GM18873 (cell line): ENCODE measurements around the gene PDXDC1.
"Not testable (repeated sequence)": the region's sequence is repeated elsewhere in the genome, so short reads cannot be mapped to it uniquely, and the experiment has no call there.

ENCODE experiments used
- ATAC-seq: cut with Tn5 transposase; IDR thresholded peaks from one replicate; pipeline ENCODE4 v1.9.1; 2021; ENCODE audit warnings: mild to moderate bottlenecking, moderate library complexity, moderate number of reproducible peaks; ENCODE audit not compliant: unreplicated experiment, low FRiP score

The PDXDC1 gene

GRCh38 chr16:14974656-14975417 is at the start of gene PDXDC1:
TSS of gene PDXDC1 (plus strand) at chr16:14975026. CDS start at chr16:14975200, 174 bp downstream.
- ATAC-seq = peak; percentile 71

- not testable (repeated sequence) for ATAC-seq
Measured at GRCh38 chr16:14928064-14928714, 46.6 kb upstream of the PDXDC1 start.

- ATAC-seq = not testable (repeated sequence)
Measured at GRCh38 chr16:14929176-14929575, 45.6 kb upstream of the PDXDC1 start.

- not testable (repeated sequence) for ATAC-seq
Measured at GRCh38 chr16:14930246-14930645, 44.6 kb upstream of the PDXDC1 start.

- not testable (repeated sequence) for ATAC-seq
Measured at GRCh38 chr16:14930971-14931370, 43.9 kb upstream of the PDXDC1 start.

GRCh38 chr16:14932581-14933375 is 42.0 kb upstream of the PDXDC1 start:
- not testable (repeated sequence) for ATAC-seq

GRCh38 chr16:14937143-14937542 is 37.7 kb upstream of the PDXDC1 start, which contains the start of gene NPIPA1:
TSS of gene NPIPA1 (plus strand) at chr16:14937443. CDS start at chr16:14937443, 0 bp downstream.
- ATAC-seq = not testable (repeated sequence)

- ATAC-seq = not testable (repeated sequence)
Measured at GRCh38 chr16:14937994-14938393, 36.8 kb upstream of the PDXDC1 start.

- ATAC-seq = not testable (repeated sequence)
Measured at GRCh38 chr16:14942686-14943085, 32.1 kb upstream of the PDXDC1 start.

GRCh38 chr16:14955546-14956231 is 19.1 kb upstream of the PDXDC1 start:
- no peak for ATAC-seq

- ATAC-seq = no peak
Measured at GRCh38 chr16:14957576-14958322, 17.1 kb upstream of the PDXDC1 start.

- no peak for ATAC-seq
Measured at GRCh38 chr16:14958323-14958600, 16.6 kb upstream of the PDXDC1 start.

GRCh38 chr16:14958970-14959369 is 15.9 kb upstream of the PDXDC1 start:
- ATAC-seq = no peak

- ATAC-seq = no peak
Measured at GRCh38 chr16:14961405-14962186, 13.2 kb upstream of the PDXDC1 start.

GRCh38 chr16:14963281-14964173 is 11.3 kb upstream of the PDXDC1 start:
- no peak for ATAC-seq

GRCh38 chr16:14965328-14965727 is 9.5 kb upstream of the PDXDC1 start:
- no peak for ATAC-seq

GRCh38 chr16:14969795-14970194 is 5.0 kb upstream of the PDXDC1 start:
- ATAC-seq = not testable (repeated sequence)

- ATAC-seq = not testable (repeated sequence)
Measured at GRCh38 chr16:14971621-14972228, 3.1 kb upstream of the PDXDC1 start.
